Limb (tissue), 2 donors: Measurements from ENCODE around the gene CAMK2G.
"Not testable (repeated sequence)": the region's sequence is repeated elsewhere in the genome, so short reads cannot be mapped to it uniquely, and the experiment has no call there.

ENCODE experiments used
- DNase-seq, 2 donors: peaks; one replicate each; pipeline ENCODE4 v3.0.0-alpha.2; 2016; ENCODE audit errors: extremely low spot score in 2 of 2

Gene CAMK2G

GRCh38 chr10:73840403-73841060 is 33.8 kb downstream of the CAMK2G start:
- DNase-seq: no peak

GRCh38 chr10:73840056-73840402 is 34.3 kb downstream of the CAMK2G start:
- no peak for DNase-seq

GRCh38 chr10:73839276-73839966 is 34.9 kb downstream of the CAMK2G start:
- DNase-seq: no peak

- no peak for DNase-seq
These were observed 35.5 kb downstream of the CAMK2G start for GRCh38 chr10:73838827-73839226.

- no peak for DNase-seq
These were observed 36.3 kb downstream of the CAMK2G start for GRCh38 chr10:73838008-73838567.

GRCh38 chr10:73837072-73837471 is 37.3 kb downstream of the CAMK2G start:
- no peak for DNase-seq

- no peak for DNase-seq
These were observed 37.9 kb downstream of the CAMK2G start for GRCh38 chr10:73836427-73836980.

- DNase-seq: not testable (repeated sequence)
These were observed 45.3 kb downstream of the CAMK2G start for GRCh38 chr10:73829090-73829489.

GRCh38 chr10:73828161-73828560 is 46.2 kb downstream of the CAMK2G start:
- no peak for DNase-seq

GRCh38 chr10:73827346-73828089 is 46.8 kb downstream of the CAMK2G start:
- DNase-seq: no peak

- DNase-seq: no peak
These were observed 50.1 kb downstream of the CAMK2G start for GRCh38 chr10:73824146-73824725.

GRCh38 chr10:73823391-73823790 is 51.0 kb downstream of the CAMK2G start:
- no peak for DNase-seq

GRCh38 chr10:73819513-73820093 is 54.8 kb downstream of the CAMK2G start:
- DNase-seq: no peak

- DNase-seq: no peak
These were observed 55.3 kb downstream of the CAMK2G start for GRCh38 chr10:73819081-73819480.

- DNase-seq: no peak
These were observed 56.0 kb downstream of the CAMK2G start for GRCh38 chr10:73818402-73818801.

- no peak for DNase-seq
These were observed 56.5 kb downstream of the CAMK2G start for GRCh38 chr10:73817826-73818225.

GRCh38 chr10:73816917-73817729 is 57.2 kb downstream of the CAMK2G start:
- no peak for DNase-seq

- DNase-seq: no peak
These were observed 58.7 kb downstream of the CAMK2G start for GRCh38 chr10:73815719-73816030.

GRCh38 chr10:73814896-73815718 is 59.2 kb downstream of the CAMK2G start:
- DNase-seq: no peak
